ENCODE results near the gene CELA2B. TPM values are rescaled to one million over a fixed set of nuclear protein-coding genes. Genes with fewer than 3 reads are reported as not detected.
"Not testable (repeated sequence)": the region's sequence is repeated elsewhere in the genome, so short reads cannot be mapped to it uniquely, and the experiment has no call there.

CELA2B gene
- 1,000 to 10,000 TPM in 1 of 2 donors, 100 to 1,000 TPM in 1; 333 to 1,481 TPM for total RNA-seq

- TF ChIP-seq CTCF (IDR thresholded peaks at IDR 0.05) = no peak
- TF ChIP-seq POLR2A (IDR thresholded peaks at IDR 0.05) = no peak
- WGBS, 2 donors = 40 to 61% methylated on average over 5 of the region's 5 CpGs
- no peak within 1 kb of the TSS for H3K4me3 ChIP-seq
- no peaks in the 10 kb centered on the region for H3K36me3 ChIP-seq (replicated peaks in 1 of 2; ENCODE audit: insufficient read depth in 1 of 2, low read depth in 2 of 2)
- DNase-seq = no peak
- peak within 1 kb of the TSS; percentile 75 to 78 (median 76) for H3K27ac ChIP-seq
- no peak for ATAC-seq
- no peaks in the 10 kb centered on the region for H3K9me3 ChIP-seq
- no peaks in the 10 kb centered on the region for H3K27me3 ChIP-seq
- H3K4me1 ChIP-seq = peaks cover 90% of the 10 kb centered on the region
- intact Hi-C loops (cut with DNase I) = no loop called here
Observed at GRCh38 chr1:15475752-15476314, at the start of gene CELA2B. Gene CELA2B, plus strand, starts transcription at chr1:15476104. Its CDS starts 22 bp downstream, at chr1:15476126.

- H3K9me3 ChIP-seq = no peaks in the 10 kb centered on the region
- peak overlapping the region; percentile 90 to 93 (median 92) for H3K27ac ChIP-seq
- ATAC-seq (no peak), DNase-seq (peak; percentile 14 to 60 (median 22))
- H3K27me3 ChIP-seq = no peaks in the 10 kb centered on the region
- 68 to 89% methylated on average over 21 to 30 of the region's 30 CpGs for WGBS, 2 donors
- H3K4me3 ChIP-seq = no peak overlapping the region
- H3K36me3 ChIP-seq (replicated peaks in 1 of 2; ENCODE audit: insufficient read depth in 1 of 2, low read depth in 2 of 2) = no peaks in the 10 kb centered on the region
- TF ChIP-seq POLR2A (IDR thresholded peaks at IDR 0.05) = no peak
- TF ChIP-seq CTCF (IDR thresholded peaks at IDR 0.05) = no peak
- intact Hi-C loops (cut with DNase I) = loop anchor here (5.0 kb wide), 1 partner anchor 104 kb away; no protein-coding TSS in a partner anchor
- H3K4me1 ChIP-seq = peaks cover 77% of the 10 kb centered on the region
Observed at GRCh38 chr1:15426492-15427279, 49.2 kb upstream of the CELA2B start.

- Histone ChIP-seq H3K4me3 (no peak overlapping the region), H3K36me3 (replicated peaks in 1 of 2; ENCODE audit: insufficient read depth in 1 of 2, low read depth in 2 of 2) (no peaks in the 10 kb centered on the region), H3K9me3 (no peaks in the 10 kb centered on the region), H3K4me1 (peaks cover 77% of the 10 kb centered on the region), H3K27me3 (no peaks in the 10 kb centered on the region), H3K27ac (peak overlapping the region in 3 of 4 donors; percentile 20 to 92 (median 34))
- TF ChIP-seq CTCF (IDR thresholded peaks at IDR 0.05) = no peak
- TF ChIP-seq POLR2A (IDR thresholded peaks at IDR 0.05) = no peak
- DNase-seq (peak in 2 of 4 donors; percentile 5 to 13), ATAC-seq (no peak)
- 69 to 94% methylated on average over 2 to 5 of the region's 6 CpGs for WGBS, 2 donors
- intact Hi-C loops (cut with DNase I) = loop anchor here (5.0 kb wide), 1 partner anchor 105 kb away; no protein-coding TSS in a partner anchor
Observed at GRCh38 chr1:15427280-15427666, 48.6 kb upstream of the CELA2B start.

GRCh38 chr1:15428252-15428651 lies 47.7 kb upstream of the CELA2B start:
- WGBS, 2 donors = 86 to 89% methylated on average over 9 to 11 of the region's 11 CpGs
- Histone ChIP-seq H3K27ac (peak overlapping the region in 3 of 4 donors; percentile 21 to 92 (median 27)), H3K4me1 (peaks cover 77% of the 10 kb centered on the region)
- H3K27me3 ChIP-seq; H3K36me3 ChIP-seq (replicated peaks in 1 of 2; ENCODE audit: insufficient read depth in 1 of 2, low read depth in 2 of 2); H3K4me3 ChIP-seq; H3K9me3 ChIP-seq; ATAC-seq: not testable (repeated sequence)
- peak in 1 of 4 donors; percentile 7 for DNase-seq
- intact Hi-C loops (cut with DNase I) = loop anchor here (5.0 kb wide), 1 partner anchor 106 kb away; no protein-coding TSS in a partner anchor

GRCh38 chr1:15428815-15429435 lies 47.0 kb upstream of the CELA2B start:
- intact Hi-C loops (cut with DNase I) = loop anchor here (5.0 kb wide), 1 partner anchor 107 kb away; no protein-coding TSS in a partner anchor
- TF ChIP-seq POLR2A (IDR thresholded peaks at IDR 0.05) = no peak
- no peak for TF ChIP-seq CTCF (IDR thresholded peaks at IDR 0.05)
- H3K4me3 ChIP-seq = no peak overlapping the region
- H3K9me3 ChIP-seq = no peaks in the 10 kb centered on the region
- WGBS, 2 donors = 77 to 91% methylated on average over 13 to 14 of the region's 18 CpGs
- no peaks in the 10 kb centered on the region for H3K36me3 ChIP-seq (replicated peaks in 1 of 2; ENCODE audit: insufficient read depth in 1 of 2, low read depth in 2 of 2)
- DNase-seq (peak in 1 of 4 donors; percentile 15), ATAC-seq (no peak)
- no peaks in the 10 kb centered on the region for H3K27me3 ChIP-seq
- peaks cover 75% of the 10 kb centered on the region for H3K4me1 ChIP-seq
- peak overlapping the region; percentile 89 to 96 (median 92) for H3K27ac ChIP-seq
